AG09319 (cell line): ENCODE measurements around the gene HSP90B1.

Experiments used
- DNase-seq: peaks from one replicate; pipeline ENCODE4 v3.0.0-alpha.2; 2010; ENCODE audit warnings: low read depth; ENCODE audit errors: extremely low read depth
- TF ChIP-seq, protein P1 (sequence below): IDR thresholded peaks from 2 replicates; pipeline ENCODE4 v1.5.1; 2011; ENCODE audit warnings: low read depth, mild to moderate bottlenecking, inconsistent platforms, low read length, moderate library complexity

The HSP90B1 gene

DNA sequence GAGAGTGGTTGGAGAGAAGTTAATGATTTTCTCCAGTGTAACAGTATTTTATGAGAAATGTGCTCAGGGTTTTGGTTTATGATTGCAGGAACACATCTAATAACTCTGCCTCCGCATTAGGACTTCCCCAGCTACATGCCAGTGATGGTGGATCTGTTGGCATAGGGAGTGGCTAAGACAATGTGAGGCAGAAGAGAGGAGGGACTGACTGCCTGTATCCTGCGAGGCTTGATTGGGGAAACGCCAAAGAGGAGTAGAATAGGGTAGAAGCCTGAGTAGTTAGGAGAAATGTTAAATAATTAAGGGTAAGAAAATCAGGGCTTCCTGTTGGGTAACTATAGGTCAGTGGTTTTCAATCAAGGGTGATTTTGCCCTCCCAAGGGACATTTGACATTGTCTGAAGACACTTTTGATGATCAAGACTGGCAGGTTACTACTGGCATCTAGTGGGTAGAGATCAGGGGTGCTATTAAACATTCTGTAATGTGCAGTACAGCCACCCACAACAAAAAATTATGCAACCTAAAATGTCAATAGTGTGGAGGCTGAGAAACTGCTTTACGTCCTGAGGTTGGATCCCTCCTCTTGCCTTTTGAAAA is 48.3 kb downstream of the HSP90B1 start:
- TF ChIP-seq, protein P1, sequence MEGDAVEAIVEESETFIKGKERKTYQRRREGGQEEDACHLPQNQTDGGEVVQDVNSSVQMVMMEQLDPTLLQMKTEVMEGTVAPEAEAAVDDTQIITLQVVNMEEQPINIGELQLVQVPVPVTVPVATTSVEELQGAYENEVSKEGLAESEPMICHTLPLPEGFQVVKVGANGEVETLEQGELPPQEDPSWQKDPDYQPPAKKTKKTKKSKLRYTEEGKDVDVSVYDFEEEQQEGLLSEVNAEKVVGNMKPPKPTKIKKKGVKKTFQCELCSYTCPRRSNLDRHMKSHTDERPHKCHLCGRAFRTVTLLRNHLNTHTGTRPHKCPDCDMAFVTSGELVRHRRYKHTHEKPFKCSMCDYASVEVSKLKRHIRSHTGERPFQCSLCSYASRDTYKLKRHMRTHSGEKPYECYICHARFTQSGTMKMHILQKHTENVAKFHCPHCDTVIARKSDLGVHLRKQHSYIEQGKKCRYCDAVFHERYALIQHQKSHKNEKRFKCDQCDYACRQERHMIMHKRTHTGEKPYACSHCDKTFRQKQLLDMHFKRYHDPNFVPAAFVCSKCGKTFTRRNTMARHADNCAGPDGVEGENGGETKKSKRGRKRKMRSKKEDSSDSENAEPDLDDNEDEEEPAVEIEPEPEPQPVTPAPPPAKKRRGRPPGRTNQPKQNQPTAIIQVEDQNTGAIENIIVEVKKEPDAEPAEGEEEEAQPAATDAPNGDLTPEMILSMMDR = no peak
- DNase-seq = no peak

DNA sequence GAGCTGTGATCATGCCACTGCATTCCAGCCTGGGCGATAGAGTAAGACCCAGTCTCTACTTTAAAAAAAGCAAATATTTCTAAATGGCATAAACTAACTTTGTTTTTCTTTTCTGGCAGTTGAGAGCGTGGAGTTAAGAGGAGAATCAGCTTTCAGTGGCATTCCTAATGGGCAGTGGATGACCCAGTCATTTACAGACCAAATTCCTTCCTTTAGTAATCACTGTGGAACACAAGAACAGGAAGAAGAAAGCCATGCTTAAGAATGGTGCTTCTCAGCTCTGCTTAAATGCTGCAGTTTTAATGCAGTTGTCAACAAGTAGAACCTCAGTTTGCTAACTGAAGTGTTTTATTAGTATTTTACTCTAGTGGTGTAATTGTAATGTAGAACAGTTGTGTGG is 56.6 kb downstream of the HSP90B1 start:
- DNase-seq = no peak

DNA sequence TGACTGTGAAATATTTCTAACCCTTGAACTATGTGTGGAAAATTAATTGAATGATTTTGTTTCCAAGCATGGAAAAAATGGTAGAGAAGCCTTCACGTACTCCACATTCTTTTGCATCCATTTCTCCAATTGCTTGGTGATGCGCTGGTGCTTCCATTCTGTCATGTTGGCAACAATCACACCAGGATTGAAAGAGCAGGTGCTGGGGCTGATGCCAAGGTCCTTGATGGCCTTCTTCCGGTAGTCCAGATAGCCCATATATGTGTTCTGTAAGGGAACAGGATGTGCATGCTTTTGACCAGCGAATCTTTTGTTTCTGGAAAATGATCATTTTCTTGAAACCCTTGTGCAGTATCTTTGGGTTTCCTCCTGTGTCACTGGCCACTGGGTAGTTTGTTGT is 64.0 kb downstream of the HSP90B1 start:
- TF ChIP-seq, protein P1 = no peak
- DNase-seq = no peak

More for the DNA sequence above, 56.6 kb downstream of the HSP90B1 start:
- TF ChIP-seq, protein P1 = no peak

DNA sequence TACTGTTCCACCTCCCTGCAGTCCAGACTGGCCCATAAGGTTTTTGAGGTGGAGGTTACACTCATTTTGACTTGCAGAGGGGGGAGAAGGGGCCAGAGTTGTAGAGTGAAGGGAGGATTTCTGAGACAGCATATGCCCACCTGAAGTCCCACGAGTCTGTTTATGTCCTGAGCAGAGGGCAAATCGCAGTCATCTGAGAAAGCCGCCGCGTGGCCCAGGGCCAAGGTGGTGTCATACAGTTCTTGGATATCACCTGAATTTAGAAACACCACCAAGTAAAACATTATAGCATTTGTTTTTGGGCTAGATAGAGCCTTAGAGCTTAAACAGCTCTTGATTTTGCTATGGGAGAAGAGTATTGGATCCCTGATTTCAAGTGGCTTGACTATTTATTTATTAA is 66.4 kb downstream of the HSP90B1 start:
- DNase-seq = no peak
- TF ChIP-seq, protein P1 = no peak

DNA sequence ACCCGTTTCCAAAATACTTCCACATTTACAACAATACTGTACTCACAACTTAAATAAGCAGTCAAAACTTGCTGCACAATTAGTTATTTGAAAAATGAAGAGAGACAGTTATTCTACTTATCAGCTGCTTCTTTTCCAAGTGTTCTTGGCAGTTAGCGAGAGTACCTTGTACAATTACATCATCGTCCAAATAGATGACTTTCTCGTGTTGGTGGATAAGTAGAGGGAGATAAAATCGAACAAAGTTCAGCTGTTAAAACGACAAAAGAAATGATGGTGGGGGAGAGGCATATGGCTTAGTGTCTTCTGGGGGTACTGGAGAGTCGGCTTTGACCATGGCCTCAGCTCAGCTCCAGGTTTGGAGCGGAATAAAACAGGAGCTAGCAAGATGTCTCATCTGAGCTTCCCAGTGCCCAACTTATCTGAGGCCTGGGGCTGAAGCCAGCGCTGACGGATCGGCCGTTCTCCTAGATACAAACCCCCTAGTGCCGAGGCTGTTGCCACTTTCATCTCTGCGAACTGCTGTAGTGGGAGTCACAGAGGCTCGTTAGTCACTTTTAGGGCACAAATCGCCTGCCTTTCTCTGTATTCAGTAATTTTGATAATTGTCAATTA is 67.2 kb downstream of the HSP90B1 start:
- TF ChIP-seq, protein P1 = no peak
- no peak for DNase-seq
